Hepatocyte (in vitro differentiated cells): ENCODE data around the gene RPTOR. TPM values are rescaled to one million over a fixed set of nuclear protein-coding genes. Genes with fewer than 3 reads are reported as not detected.

Experiments
- DNase-seq: peaks from one replicate; pipeline ENCODE4 v3.0.0-alpha.2; 2016; ENCODE audit warnings: low spot score
- H2AFZ ChIP-seq: fragments of 200-600 bp; sonication (generic); 2 replicates; pipeline ENCODE4 v1.6.0; 2016; ENCODE audit warnings: antibody characterized with exemption, mild to moderate bottlenecking
- H3K27ac ChIP-seq: fragments of 200-600 bp; sonication (generic); 2 replicates; pipeline ENCODE4 v1.5.1; 2016; ENCODE audit warnings: mild to moderate bottlenecking
- H3K27me3 ChIP-seq: fragments of 200-600 bp; sonication (generic); 2 replicates; pipeline ENCODE4 v1.6.1; 2016
- H3K36me3 ChIP-seq: fragments of 200-600 bp; sonication (generic); replicated peaks from 2 replicates; pipeline ENCODE4 v1.5.1; 2016; ENCODE audit warnings: low read depth; ENCODE audit not compliant: insufficient read depth
- H3K4me1 ChIP-seq: fragments of 200-600 bp; sonication (generic); 2 replicates; pipeline ENCODE4 v1.5.1; 2016; ENCODE audit warnings: mild to moderate bottlenecking, moderate library complexity; ENCODE audit not compliant: insufficient read depth
- H3K4me2 ChIP-seq: fragments of 200-600 bp; sonication (generic); 2 replicates; pipeline ENCODE4 v1.6.0; 2016
- H3K4me3 ChIP-seq: fragments of 200-600 bp; sonication (generic); 2 replicates; pipeline ENCODE4 v1.5.1; 2016; ENCODE audit warnings: mild to moderate bottlenecking
- H3K79me2 ChIP-seq: fragments of 200-600 bp; sonication (generic); 2 replicates; pipeline ENCODE4 v1.6.0; 2017; ENCODE audit warnings: mild to moderate bottlenecking
- H3K9me2 ChIP-seq: fragments of 200-600 bp; sonication (generic); replicated peaks from 2 replicates; pipeline ENCODE4 v1.6.0; 2017; ENCODE audit warnings: mild to moderate bottlenecking; ENCODE audit not compliant: insufficient read depth
- H3K9me3 ChIP-seq: fragments of 200-600 bp; sonication (generic); 2 replicates; pipeline ENCODE4 v1.5.1; 2016; ENCODE audit warnings: low read depth, mild to moderate bottlenecking
- H4K20me1 ChIP-seq: fragments of 200-600 bp; sonication (generic); 2 replicates; pipeline ENCODE4 v1.6.0; 2016; ENCODE audit warnings: mild to moderate bottlenecking; ENCODE audit not compliant: insufficient read depth, poor library complexity, severe bottlenecking
- EZH2 ChIP-seq: fragments of 200-600 bp; sonication (generic); IDR thresholded peaks from 2 replicates; pipeline ENCODE4 v1.6.1; 2016; ENCODE audit warnings: antibody characterized with exemption, mild to moderate bottlenecking, borderline replicate concordance
- EZH2phosphoT487 ChIP-seq: fragments of 200-600 bp; sonication (generic); IDR thresholded peaks from one replicate; pipeline ENCODE4 v1.6.1; 2018; ENCODE audit warnings: antibody characterized with exemption, mild to moderate bottlenecking, low read depth, moderate library complexity; ENCODE audit not compliant: unreplicated experiment, severe bottlenecking
- WGBS: methylation state at CpG from one replicate; pipeline ENCODE4 v1.1.6; 2016; ENCODE audit warnings: low lambda C conversion rate; ENCODE audit errors: missing lambda C conversion rate; 5-methylcytosine and 5-hydroxymethylcytosine counted together
- polyA plus RNA-seq: library from polyadenylated mRNA; unstranded; fragments of >200 nt; fragmentation: Nextera tagmentation; extraction: Ambion mirVana; gene quantifications from 2 replicates; pipeline ENCODE4 v1.2.1, GENCODE V29; 2016
- total RNA-seq: library from RNA; depleted of rRNA; stranded (reverse); fragments of >200 nt; gene quantifications from 2 replicates; pipeline ENCODE4 v1.2.3, GENCODE V29; 2014
- TF ChIP-seq, protein P1 (sequence below): fragments of 200-600 bp; sonication (generic); IDR thresholded peaks from 2 replicates; pipeline ENCODE4 v1.5.1; 2016; ENCODE audit warnings: antibody characterized with exemption, mild to moderate bottlenecking; ENCODE audit not compliant: poor library complexity

The RPTOR gene
- total and polyA plus RNA-seq, 2 experiments from 2014 or later, result 14.1 to 20.6 TPM

DNA sequence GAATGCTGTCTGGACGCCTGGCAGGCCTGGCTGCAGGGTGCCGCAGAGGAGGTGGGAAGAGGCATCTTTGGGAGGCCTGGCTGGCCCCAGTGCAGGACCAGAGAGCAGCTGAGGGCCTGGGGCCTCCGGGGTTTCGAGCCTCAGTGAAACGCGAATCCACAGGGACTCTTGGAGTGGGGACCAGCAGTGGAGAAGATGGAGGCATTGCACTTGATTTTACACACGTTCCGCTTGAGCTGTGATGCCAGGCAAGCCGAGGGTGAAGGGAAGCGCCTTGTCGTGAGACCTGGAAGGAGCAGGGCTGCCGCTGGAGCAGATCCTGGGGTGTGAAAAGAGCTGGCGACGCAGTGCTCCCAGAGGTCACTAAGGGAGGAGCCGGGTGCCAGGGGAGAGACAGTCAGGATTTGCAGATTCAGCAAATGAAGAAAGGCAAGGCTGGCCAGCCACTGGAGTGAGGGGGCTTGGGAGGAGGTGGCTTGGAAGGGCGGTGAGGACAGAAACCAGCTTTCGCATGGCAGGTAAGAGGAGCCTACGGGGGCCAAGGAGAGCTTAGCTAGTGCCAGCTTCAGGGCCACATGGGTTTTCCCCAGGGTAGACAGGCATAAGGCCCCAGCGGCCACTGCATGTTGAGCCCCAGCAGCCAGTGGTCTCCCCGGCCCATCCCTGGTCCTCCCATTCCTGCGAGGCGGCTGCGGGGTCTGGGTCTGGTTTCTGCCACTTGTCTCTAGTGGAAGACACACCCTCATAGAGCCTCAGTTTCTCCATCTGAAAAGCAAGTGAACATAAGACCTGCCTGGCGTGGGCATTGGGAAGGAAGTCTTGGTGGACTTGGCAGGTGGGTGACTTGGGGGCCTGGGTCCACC is 271.8 kb downstream of the RPTOR start:
- Histone ChIP-seq H3K9me2 (no peaks in the 10 kb centered on the region), H3K79me2 (no peaks in the 10 kb centered on the region), H4K20me1 (no peaks in the 10 kb centered on the region), H3K27me3 (no peaks in the 10 kb centered on the region), H3K4me3 (no peak overlapping the region), H3K9me3 (no peaks in the 10 kb centered on the region), H3K4me1 (no peaks in the 10 kb centered on the region), H3K36me3 (no peaks in the 10 kb centered on the region), H3K4me2 (no peak overlapping the region), H3K27ac (no peak overlapping the region), H2AFZ (no peak overlapping the region)
- 95% methylated on average over 24 of the region's 24 CpGs for WGBS
- DNase-seq, result no peak
- TF ChIP-seq, protein P1, sequence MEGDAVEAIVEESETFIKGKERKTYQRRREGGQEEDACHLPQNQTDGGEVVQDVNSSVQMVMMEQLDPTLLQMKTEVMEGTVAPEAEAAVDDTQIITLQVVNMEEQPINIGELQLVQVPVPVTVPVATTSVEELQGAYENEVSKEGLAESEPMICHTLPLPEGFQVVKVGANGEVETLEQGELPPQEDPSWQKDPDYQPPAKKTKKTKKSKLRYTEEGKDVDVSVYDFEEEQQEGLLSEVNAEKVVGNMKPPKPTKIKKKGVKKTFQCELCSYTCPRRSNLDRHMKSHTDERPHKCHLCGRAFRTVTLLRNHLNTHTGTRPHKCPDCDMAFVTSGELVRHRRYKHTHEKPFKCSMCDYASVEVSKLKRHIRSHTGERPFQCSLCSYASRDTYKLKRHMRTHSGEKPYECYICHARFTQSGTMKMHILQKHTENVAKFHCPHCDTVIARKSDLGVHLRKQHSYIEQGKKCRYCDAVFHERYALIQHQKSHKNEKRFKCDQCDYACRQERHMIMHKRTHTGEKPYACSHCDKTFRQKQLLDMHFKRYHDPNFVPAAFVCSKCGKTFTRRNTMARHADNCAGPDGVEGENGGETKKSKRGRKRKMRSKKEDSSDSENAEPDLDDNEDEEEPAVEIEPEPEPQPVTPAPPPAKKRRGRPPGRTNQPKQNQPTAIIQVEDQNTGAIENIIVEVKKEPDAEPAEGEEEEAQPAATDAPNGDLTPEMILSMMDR, result no peak
- TF ChIP-seq EZH2phosphoT487 (no peak), EZH2 (no peak)

DNA sequence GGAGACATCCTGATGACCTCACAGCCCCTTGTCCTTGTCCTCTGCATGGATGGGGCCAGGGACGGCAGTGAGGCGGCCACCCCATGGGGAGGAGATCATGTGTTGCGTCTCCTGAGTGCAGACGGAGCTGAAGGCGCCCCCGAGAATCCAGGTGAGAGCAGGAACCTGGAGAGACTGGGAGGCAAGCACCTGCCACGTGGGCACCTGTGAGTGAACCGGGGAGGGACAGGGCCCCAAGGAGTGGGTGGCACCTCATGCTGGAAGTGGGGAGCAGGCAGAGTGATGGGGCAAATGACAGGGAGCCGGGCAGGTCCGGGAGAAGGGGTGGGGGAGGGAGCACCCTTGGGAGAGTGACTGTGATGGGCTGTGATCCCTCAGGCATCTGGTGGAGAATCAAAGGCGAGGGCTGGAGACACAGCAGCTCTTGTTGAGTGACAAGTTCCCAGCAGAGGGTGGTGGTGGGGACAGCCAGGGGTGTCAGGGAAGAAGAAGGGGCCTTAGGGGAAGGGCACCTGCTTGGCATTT is 272.7 kb downstream of the RPTOR start:
- no peaks in the 10 kb centered on the region for H3K9me3 ChIP-seq
- H4K20me1 ChIP-seq, result no peaks in the 10 kb centered on the region
- H3K4me2 ChIP-seq, result no peak overlapping the region
- H3K79me2 ChIP-seq, result no peaks in the 10 kb centered on the region
- TF ChIP-seq, protein P1, result no peak
- TF ChIP-seq EZH2phosphoT487 (no peak), EZH2 (no peak)
- no peak overlapping the region for H3K27ac ChIP-seq
- 94% methylated on average over 9 of the region's 11 CpGs for WGBS
- no peaks in the 10 kb centered on the region for H3K4me1 ChIP-seq
- H2AFZ ChIP-seq, result no peak overlapping the region
- H3K4me3 ChIP-seq, result no peak overlapping the region
- H3K36me3 ChIP-seq, result no peaks in the 10 kb centered on the region
- H3K9me2 ChIP-seq, result no peaks in the 10 kb centered on the region
- H3K27me3 ChIP-seq, result no peaks in the 10 kb centered on the region
- no peak for DNase-seq

- no peaks in the 10 kb centered on the region for H4K20me1 ChIP-seq
- H3K36me3 ChIP-seq, result no peaks in the 10 kb centered on the region
- H3K4me3 ChIP-seq, result no peak overlapping the region
- DNase-seq, result no peak
- WGBS, result 90% methylated on average over 10 of the region's 10 CpGs
- no peaks in the 10 kb centered on the region for H3K27me3 ChIP-seq
- H3K9me2 ChIP-seq, result no peaks in the 10 kb centered on the region
- no peaks in the 10 kb centered on the region for H3K9me3 ChIP-seq
- H3K79me2 ChIP-seq, result no peaks in the 10 kb centered on the region
- TF ChIP-seq EZH2phosphoT487, result no peak
- TF ChIP-seq, protein P1, result no peak
- no peak for TF ChIP-seq EZH2
- no peak overlapping the region for H2AFZ ChIP-seq
- no peak overlapping the region for H3K4me2 ChIP-seq
- H3K4me1 ChIP-seq, result peaks cover 3% of the 10 kb centered on the region
- H3K27ac ChIP-seq, result no peak overlapping the region
Observed at GRCh38 chr17:80817861-80818260, 273.2 kb downstream of the RPTOR start.
